M059J (cell line): Measurements from ENCODE around the gene PDLIM3. TPM values are rescaled to one million over a fixed set of nuclear protein-coding genes. Genes with fewer than 3 reads are reported as not detected.
"Not testable (repeated sequence)": the region's sequence is repeated elsewhere in the genome, so short reads cannot be mapped to it uniquely, and the experiment has no call there.

Source experiments
- DNase-seq: peaks from one replicate; pipeline ENCODE4 v3.0.0-alpha.2; 2012; ENCODE audit warnings: low read depth
- total RNA-seq: library from RNA; depleted of rRNA; stranded (reverse); fragments of >200 nt; shearing (Covaris generic); gene quantifications from 2 replicates; pipeline ENCODE4 v1.2.3, GENCODE V29; 2014; rRNA removed

Gene PDLIM3, protein sequence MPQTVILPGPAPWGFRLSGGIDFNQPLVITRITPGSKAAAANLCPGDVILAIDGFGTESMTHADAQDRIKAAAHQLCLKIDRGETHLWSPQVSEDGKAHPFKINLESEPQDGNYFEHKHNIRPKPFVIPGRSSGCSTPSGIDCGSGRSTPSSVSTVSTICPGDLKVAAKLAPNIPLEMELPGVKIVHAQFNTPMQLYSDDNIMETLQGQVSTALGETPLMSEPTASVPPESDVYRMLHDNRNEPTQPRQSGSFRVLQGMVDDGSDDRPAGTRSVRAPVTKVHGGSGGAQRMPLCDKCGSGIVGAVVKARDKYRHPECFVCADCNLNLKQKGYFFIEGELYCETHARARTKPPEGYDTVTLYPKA
- 7.4 and 14.5 TPM in 2 replicates for total RNA-seq

- DNase-seq, result peak; percentile 41
These were observed at the start of gene PDLIM3 for GRCh38 chr4:185534866-185535611. Gene PDLIM3 (minus strand): TSS chr4:185535507. CDS start chr4:185535434, 73 bp downstream.

DNA sequence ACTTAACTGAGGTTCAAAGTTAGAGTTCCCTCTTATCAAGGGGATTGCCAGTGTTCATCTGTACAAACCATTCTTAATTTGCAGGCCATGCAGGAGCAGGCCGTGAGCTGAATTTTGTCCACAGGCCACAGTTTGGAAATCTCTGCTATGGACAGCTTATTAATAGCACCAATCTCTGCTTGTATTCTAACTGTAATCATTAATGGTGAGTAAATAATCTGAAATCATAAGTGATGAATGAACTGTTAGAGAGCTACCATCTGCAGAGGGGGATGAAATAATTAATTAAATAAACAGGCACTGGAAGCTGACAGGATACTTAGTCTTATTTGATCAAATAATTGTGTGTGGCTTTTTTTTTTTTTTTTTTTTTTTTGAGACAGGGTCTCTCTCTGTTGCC is 48.5 kb upstream of the PDLIM3 start:
- no peak for DNase-seq

GRCh38 chr4:185582651-185583400 is 47.5 kb upstream of the PDLIM3 start:
- DNase-seq, result no peak

GRCh38 chr4:185580699-185581098 is 45.4 kb upstream of the PDLIM3 start:
- no peak for DNase-seq

DNA sequence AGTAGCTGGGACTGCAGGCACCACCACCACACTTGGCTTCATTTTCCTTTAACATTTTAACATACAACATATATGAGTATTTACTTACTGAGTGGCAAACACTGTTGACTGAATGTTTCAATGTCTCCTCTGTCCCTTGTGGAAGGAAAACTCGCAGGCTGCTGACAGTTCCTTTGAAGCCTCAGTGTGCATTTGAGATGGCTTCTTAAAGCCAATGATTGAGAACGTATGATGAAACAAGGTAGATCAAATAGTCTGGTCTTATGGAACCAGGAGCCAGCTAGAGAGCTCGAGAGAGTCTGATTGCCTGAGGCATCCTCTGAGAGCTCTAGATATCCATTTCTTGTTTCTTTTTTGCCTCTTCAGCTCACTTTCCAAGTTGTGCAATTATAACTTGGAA is 43.0 kb upstream of the PDLIM3 start:
- no peak for DNase-seq

GRCh38 chr4:185576962-185577950 is 41.9 kb upstream of the PDLIM3 start:
- no peak for DNase-seq

- DNase-seq, result no peak
These were observed 41.1 kb upstream of the PDLIM3 start for GRCh38 chr4:185576314-185576961.

GRCh38 chr4:185573651-185574199 is 38.4 kb upstream of the PDLIM3 start:
- DNase-seq, result peak; percentile 93

- DNase-seq, result no peak
These were observed 35.4 kb upstream of the PDLIM3 start for GRCh38 chr4:185570727-185571126.

DNA sequence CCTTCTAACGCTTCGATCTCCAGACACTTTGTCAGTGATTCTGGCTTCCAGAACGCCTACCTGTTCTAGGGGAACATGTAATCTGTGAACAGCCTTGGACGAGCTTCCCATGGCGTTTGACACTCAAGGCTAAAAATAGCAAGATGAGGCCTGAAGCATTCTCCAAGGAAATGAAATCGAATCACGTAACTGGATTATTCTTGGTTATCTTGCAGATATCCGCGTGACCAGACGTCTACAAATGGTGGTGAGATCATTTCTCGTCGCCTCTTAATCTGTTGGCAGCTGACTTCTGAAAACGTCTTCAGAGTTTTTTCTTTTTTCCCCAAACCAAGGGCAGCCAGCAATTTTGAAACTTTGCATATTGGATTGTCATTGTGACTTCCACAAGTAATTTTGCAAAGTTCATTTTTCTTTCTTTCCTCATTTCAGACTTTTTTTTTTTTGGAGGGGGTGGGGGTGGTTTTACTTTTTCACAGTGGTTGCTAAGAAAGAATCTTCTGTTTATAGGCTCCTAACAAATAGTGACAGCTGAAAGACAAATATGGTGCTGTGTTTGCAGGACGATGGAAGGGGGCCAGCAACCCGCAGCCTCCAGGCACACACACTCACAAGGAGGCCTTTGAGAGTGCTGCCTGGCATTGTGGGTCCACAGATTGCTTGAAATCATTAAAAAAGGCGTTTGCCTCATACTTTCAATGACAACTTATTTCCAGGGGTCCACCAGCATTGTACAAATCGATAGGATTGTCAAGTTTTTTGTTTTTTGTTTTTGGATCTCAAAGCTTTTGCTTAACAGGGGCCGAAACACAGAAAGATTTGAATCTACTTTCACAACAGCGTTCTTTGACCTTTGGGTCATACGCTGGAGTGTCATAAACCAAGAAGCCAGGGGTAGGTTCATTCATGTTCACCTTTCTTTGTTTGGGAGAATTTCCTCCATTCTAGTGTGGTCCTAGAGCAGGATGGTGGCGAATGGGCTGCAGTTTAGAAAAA is 32.4 kb upstream of the PDLIM3 start:
- DNase-seq, result peak; percentile 71

- peak; percentile 81 for DNase-seq
These were observed 31.7 kb upstream of the PDLIM3 start for GRCh38 chr4:185566972-185567371.

DNA sequence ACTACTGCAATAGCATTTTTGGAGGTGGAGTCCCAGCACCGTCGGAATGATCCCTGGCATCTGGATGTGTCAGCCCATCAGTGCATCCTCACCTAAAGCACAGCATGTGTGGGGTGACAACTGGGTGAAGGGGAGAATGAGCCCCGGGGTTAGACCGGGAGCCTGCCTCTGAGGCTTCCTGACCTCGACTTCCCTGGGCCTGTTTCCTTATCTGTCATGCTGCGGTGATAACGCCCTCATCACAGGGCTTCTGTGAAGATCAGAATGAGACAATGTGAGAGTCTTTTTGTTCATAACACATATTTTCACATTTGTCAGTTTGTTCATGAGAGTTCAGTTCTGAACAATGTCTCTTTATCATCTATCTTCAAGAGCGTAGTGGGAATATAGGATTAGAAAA is 31.1 kb upstream of the PDLIM3 start:
- no peak for DNase-seq

GRCh38 chr4:185565696-185566095 is 30.4 kb upstream of the PDLIM3 start:
- no peak for DNase-seq

DNA sequence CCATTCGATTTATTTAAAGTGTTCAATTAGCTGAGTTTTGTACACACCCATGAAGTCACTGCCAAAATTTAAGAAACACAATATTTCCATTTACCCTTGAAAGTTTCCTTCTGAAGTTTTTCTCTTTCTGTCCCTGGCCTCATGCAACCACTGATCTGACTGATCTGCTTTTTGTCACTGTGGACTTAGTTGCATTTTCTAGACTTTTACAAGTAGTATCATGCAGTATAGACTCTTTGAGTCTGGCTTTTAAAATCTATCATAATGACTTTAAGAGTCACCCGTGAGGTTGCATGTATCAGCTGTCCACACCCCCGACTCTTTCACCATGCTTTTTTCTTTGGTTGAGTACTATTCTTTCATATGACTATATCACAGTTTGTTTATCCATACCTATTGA is 29.0 kb upstream of the PDLIM3 start:
- no peak for DNase-seq

- DNase-seq, result no peak
These were observed 27.2 kb upstream of the PDLIM3 start for GRCh38 chr4:185562531-185562930.

DNA sequence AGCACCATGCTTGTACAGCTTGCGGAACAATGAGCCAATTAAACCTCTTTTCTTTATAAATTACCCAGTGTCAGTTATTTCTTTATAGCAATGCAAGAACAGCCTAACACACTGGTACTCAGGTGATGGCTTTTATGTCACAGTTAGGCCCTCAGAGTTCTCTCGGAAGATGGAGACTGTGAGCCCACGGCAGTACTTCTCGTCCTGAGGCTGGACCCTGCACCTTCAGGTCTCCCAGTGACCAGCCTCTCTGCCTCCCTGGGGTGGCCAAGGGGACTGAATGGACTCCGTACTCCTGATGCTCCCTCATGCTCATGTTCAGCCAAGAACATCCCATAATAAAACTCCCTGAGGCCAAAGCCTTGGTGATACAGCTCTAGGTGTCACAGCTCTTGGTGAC is 25.0 kb upstream of the PDLIM3 start:
- DNase-seq, result no peak

DNA sequence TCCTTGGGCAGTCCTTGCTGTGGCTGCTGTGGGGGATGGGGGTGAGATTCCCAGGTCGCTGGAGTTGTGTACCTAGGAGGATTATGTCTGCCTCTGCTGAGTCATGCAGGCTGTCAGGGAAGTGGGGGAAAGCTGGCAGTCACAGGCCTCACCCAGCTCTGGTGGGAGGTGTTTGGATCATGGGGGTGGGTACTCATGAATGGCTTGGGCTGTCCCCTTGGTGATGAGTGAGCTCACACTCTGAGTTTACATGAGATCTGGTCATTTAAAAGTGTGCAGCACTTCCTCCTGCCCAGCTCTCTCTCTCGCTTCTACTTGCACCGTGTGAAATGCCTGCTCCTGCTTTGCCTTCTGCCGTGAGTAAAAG is 24.6 kb upstream of the PDLIM3 start:
- peak; percentile 88 for DNase-seq

DNA sequence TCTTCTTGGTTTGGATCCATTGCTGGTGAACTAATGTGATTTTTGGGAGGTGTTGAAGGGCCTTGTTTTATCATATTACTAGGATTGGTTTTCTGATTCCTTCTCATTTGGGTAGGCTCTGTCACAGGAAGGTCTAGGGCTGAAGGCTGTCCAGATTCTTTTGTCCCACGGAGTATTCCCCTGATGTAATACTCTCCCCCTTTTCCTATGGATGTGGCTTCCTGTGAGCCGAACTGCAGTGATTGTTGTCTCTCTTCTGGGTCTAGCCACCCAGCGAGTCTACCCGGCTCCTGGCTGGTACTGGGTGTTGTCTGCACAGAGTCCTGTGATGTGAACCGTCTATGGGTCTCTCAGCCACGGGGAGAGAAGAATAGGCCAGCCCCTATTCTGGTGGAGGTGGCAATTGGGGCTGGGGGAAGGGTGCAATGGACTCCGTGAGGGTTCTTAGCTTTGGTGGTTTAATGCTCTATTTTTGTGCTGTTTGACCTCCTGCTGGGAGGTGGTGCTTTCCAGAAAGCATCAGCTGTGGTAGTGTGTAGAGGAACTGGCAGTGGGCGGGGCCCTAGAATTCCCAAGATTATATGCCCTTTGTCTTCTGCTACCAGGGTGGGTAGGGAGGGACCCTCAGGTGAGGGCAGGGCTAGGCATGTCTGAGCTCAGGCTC is 24.1 kb upstream of the PDLIM3 start:
- DNase-seq, result not testable (repeated sequence)
